T47D (cell line): ENCODE results near the gene ATP8A2.
"Not testable (repeated sequence)": the region's sequence is repeated elsewhere in the genome, so short reads cannot be mapped to it uniquely, and the experiment has no call there.

Experiments
- DNase-seq, 2 experiments: peaks; one replicate each; pipeline versions ENCODE4 v3.0.0 to v3.0.0-alpha.2; 2011 to 2012; ENCODE audit warnings: low read depth in 1 of 2, low spot score in 1 of 2
- JUND ChIP-seq: IDR thresholded peaks from 2 replicates; pipeline ENCODE4 v1.6.1; 2012; ENCODE audit warnings: low read depth
- in situ Hi-C: cut with HindIII; loops from 2 replicates; pipeline ENCODE4 v1.10.0; 2016; ENCODE audit warnings: low sequenced_read_pairs, low pct_unique_long_range_greater_than_20kb

The ATP8A2 gene

GRCh38 chr13:25770601-25771000 is 398.8 kb downstream of the ATP8A2 start:
- no peak for TF ChIP-seq JUND
- no peak for DNase-seq
- in situ Hi-C loops: no loop called here

DNA sequence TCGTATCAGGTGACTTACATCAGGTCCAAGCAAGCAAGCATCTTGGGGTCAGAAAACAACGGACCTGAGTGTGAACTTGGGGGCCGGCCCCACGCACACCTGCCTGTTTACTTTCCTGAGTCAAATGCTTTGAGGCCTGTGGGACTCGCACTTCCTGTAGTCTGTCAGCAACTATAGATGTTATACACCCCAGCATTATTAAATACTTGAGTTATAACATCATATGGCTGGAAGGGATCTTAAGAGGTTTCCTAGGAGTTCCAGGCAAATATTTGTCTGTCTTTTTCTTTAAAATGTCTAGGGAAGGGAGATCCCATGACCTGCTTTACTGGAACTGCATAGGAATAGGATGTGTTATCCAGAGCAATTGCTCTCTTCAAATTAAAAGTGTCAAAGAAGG is 399.4 kb downstream of the ATP8A2 start:
- in situ Hi-C loops: no loop called here
- DNase-seq: peak; percentile 7 to 72
- peak; percentile 64; the same call in 1 of the 2 replicates for TF ChIP-seq JUND

- DNase-seq: peak in 1 of 2 experiments; percentile 24
- no peak for TF ChIP-seq JUND
- in situ Hi-C loops: no loop called here
Measured at GRCh38 chr13:25771641-25772478, 400.1 kb downstream of the ATP8A2 start.

DNA sequence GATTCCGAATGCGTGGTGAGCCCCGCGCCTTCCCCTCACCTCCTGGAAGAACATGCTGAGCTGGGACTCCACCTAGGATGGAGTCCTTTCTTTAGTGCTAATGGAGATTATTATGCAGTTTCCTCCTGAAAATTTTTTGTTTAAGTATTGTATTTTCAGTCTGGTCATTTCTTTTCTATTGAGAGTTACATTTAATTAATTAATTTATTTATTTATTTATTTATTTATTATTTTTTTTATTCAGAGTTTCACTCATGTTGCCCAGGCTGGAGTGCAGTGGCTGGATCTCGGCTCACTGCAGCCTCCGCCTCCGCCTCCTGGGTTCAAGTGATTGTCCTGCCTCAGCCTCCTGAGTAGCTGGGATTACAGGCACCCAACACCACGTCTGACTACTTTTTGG is 400.8 kb downstream of the ATP8A2 start:
- in situ Hi-C loops, DNase-seq: not testable (repeated sequence)

DNA sequence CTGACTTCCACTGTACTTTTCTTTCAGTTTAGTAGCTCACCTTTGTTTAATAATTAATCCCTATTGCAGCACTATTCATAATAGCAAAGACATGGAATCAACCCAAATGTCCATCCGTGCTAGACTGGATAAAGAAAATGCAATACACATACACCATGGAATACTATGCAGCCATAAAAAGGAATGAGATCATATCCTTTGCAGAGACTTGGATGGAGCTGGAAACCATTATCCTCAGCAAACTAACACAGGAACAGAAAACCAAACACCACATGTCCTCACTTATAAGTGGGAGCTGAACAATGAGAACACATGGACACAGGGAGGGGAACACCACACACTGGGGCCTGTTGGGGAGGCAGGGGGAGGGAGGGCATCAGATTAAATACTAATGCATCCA is 402.3 kb downstream of the ATP8A2 start:
- in situ Hi-C loops, DNase-seq: not testable (repeated sequence)

GRCh38 chr13:25775275-25775674 is 403.5 kb downstream of the ATP8A2 start:
- no peak for DNase-seq
- no peak for TF ChIP-seq JUND
- in situ Hi-C loops: no loop called here

GRCh38 chr13:25775986-25776385 is 404.2 kb downstream of the ATP8A2 start:
- no peak for DNase-seq
- in situ Hi-C loops: no loop called here
- TF ChIP-seq JUND: no peak

- no peak for TF ChIP-seq JUND
- in situ Hi-C loops: no loop called here
- DNase-seq: no peak
Measured at GRCh38 chr13:25776722-25777121, 404.9 kb downstream of the ATP8A2 start.

DNA sequence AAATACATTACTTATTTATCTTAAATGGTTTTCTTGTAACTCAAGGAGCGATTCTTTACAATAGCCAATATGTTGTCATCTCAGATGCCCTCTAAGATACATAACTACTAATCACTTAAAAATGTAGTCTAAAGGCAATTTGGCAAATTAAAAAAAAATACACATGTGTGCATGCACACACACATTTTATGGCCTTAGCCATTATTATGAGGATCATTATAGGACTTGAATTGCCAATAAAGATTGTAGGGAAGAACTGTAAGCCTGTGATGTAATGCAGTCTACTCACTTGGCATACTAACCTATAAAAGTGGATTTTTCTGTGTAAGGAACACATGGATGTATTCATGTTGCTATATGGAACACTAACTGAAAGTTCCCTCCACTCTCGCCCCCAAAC is 405.7 kb downstream of the ATP8A2 start:
- no peak for TF ChIP-seq JUND
- in situ Hi-C loops: no loop called here
- no peak for DNase-seq

DNA sequence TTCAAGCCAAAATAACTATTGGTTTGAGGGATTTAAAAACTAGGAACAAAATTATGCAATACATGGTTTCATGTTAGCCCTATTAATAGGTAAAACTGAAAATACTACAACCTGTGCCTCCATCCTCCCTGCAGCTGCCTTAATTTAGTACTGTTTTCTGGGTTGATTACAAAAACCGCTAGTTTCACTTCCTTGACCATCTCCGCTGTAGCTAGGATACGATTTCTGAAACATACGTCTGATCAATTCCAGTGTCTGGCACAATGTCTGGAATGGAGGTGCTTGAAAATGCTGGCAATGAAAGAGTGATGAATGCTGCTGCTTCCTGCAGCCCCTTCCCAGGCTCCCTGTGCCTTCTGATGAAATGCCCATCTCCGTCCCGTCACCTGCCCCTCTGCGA is 406.6 kb downstream of the ATP8A2 start:
- DNase-seq: no peak
- no peak for TF ChIP-seq JUND
- in situ Hi-C loops: no loop called here

- TF ChIP-seq JUND: no peak
- in situ Hi-C loops: no loop called here
- no peak for DNase-seq
Measured at GRCh38 chr13:25778808-25779305, 407.1 kb downstream of the ATP8A2 start.

DNA sequence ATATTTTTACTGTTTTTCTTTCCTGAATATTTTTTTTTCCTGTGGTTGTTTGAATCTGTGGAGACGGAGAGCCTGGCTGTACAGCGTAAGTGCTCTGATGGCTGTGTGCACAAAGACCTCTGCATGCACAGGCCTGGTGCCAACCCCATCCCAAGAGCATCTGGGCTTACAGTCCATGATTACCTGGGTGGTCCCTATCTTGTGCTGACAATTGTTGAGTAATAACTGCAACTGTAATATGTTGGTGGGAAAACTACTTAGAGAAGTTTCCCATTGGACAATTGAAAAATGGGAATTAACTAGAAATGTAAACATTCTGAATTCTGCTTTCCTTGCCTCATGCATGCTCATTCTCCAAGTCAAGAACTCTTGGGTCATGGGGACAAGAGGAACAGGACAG is 411.3 kb downstream of the ATP8A2 start:
- in situ Hi-C loops: no loop called here
- no peak for TF ChIP-seq JUND
- DNase-seq: no peak

GRCh38 chr13:25783601-25784024 is 411.8 kb downstream of the ATP8A2 start:
- peak in 1 of 2 experiments; percentile 1 for DNase-seq
- in situ Hi-C loops: no loop called here
- TF ChIP-seq JUND: no peak

GRCh38 chr13:25784119-25784518 is 412.3 kb downstream of the ATP8A2 start:
- in situ Hi-C loops: no loop called here
- DNase-seq: no peak

DNA sequence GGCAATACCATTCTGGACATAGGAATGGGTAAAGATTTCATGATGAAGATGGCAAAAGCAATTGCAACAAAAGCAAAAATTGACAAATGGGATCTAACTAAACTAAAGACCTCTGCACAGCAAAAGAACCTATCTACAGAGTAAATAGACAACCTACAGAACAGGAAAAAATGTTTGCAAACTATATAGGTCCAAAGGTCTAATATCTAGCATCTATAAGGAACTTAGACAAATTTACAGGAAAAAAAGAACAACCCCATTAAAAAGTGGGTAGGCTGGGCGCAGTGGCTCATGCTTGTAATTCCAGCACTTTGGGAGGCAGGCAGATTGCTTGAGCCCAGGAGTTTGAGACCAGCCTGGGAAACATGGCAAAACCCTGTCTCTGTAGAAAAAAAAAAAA is 418.4 kb downstream of the ATP8A2 start:
- in situ Hi-C loops: not testable (repeated sequence)

More at GRCh38 chr13:25784119-25784518, 412.3 kb downstream of the ATP8A2 start:
- TF ChIP-seq JUND: no peak

More for the DNA sequence above, 418.4 kb downstream of the ATP8A2 start:
- not testable (repeated sequence) for DNase-seq
